HCT116 (cell line): ENCODE measurements around the gene CYSRT1. TPM values are rescaled to one million over a fixed set of nuclear protein-coding genes. Genes with fewer than 3 reads are reported as not detected.

ENCODE experiments used
- ATAC-seq: fragments of 200-7000 bp; cut with Tn5 transposase; 2 replicates; pipeline ENCODE4 v1.9.1; 2020; ENCODE audit warnings: mild to moderate bottlenecking, moderate library complexity
- BruUV-seq: library from RNA; stranded (reverse); fragments of 400-500 nt; replicated peaks from 2 replicates; lab custom pipeline; 2021; lab: Mats Ljungman, UMichigan
- CTCF ChIA-PET: fragments of 300-600 bp; sonication (Branson Sonifier 250); formaldehyde crosslinking; loops from one replicate; lab custom pipeline; 2021; ENCODE audit warnings: antibody characterized with exemption; lab: Charles Lee
- POLR2A ChIA-PET: fragments of 300-600, 350-600 bp; sonication (Branson Sonifier 250); formaldehyde crosslinking; loops from one replicate; lab custom pipeline; 2021; ENCODE audit warnings: antibody characterized with exemption; lab: Charles Lee
- RAD21 ChIA-PET, 2 experiments: fragments of 300-600 bp; sonication (Branson Sonifier 250); formaldehyde crosslinking; loops; one replicate each; lab custom pipeline; 2023; ENCODE audit warnings: low total read pairs in 2 of 2; ENCODE audit not compliant: uncharacterized antibody in 2 of 2, unreplicated experiment in 2 of 2, low non-redundant PET in 1 of 2; lab: Charles Lee
- DNase-seq: peaks from one replicate; pipeline ENCODE4 v3.0.0-alpha.2; 2010; ENCODE audit warnings: low read depth, low spot score
- H2AFZ ChIP-seq: fragments of 200-600 bp; shearing (Covaris generic), sonication (generic); 2 replicates; pipeline ENCODE4 v1.6.1; 2017; ENCODE audit warnings: low read depth, mixed run types, mixed read lengths, antibody characterized with exemption, low read length; ENCODE audit not compliant: poor library complexity, severe bottlenecking
- H3K27ac ChIP-seq: 2 replicates; pipeline ENCODE4 v1.5.1; 2012; ENCODE audit warnings: low read depth, low read length
- H3K27me3 ChIP-seq: fragments of 200-600 bp; sonication (generic); 2 replicates; pipeline ENCODE4 v1.6.1; 2016; ENCODE audit warnings: mixed run types, low read length, mixed read lengths; ENCODE audit not compliant: insufficient read depth
- H3K36me3 ChIP-seq, 2 experiments: fragments of 200-500 bp in 1 of 2; fragments of 200-600 bp in 1 of 2; sonication (Bioruptor generic) in 1 of 2; sonication (generic) in 1 of 2; 2 replicates each; pipeline versions ENCODE4 v1.5.1 to v1.6.1; 2014 to 2016; ENCODE audit warnings: low read length in 2 of 2, inconsistent platforms in 1 of 2, mixed read lengths in 1 of 2, mixed run types in 1 of 2; ENCODE audit not compliant: insufficient read depth in 2 of 2, control insufficient read depth in 1 of 2
- H3K4me1 ChIP-seq, 2 experiments: fragments of 200-600 bp in 1 of 2; sonication (generic) in 1 of 2; 2 replicates each; pipeline versions ENCODE4 v1.5.1 to v1.6.1; 2012 to 2017; ENCODE audit warnings: low read length in 2 of 2, inconsistent platforms in 1 of 2, mild to moderate bottlenecking in 1 of 2, mixed read lengths in 1 of 2, mixed run types in 1 of 2, moderate library complexity in 1 of 2; ENCODE audit not compliant: insufficient read depth in 2 of 2, control insufficient read depth in 1 of 2
- H3K4me2 ChIP-seq: fragments of 200-600 bp; sonication (generic); 2 replicates; pipeline ENCODE4 v1.6.1; 2017; ENCODE audit warnings: mixed run types, low read length, mixed read lengths
- H3K4me3 ChIP-seq, 2 experiments: fragments of 200-600 bp in 1 of 2; sonication (generic) in 1 of 2; replicated peaks in 1 of 2; 2 replicates each; pipeline ENCODE4 v1.5.1; 2011 to 2016; ENCODE audit warnings: low read length in 2 of 2, control low read depth in 1 of 2, low read depth in 1 of 2, mild to moderate bottlenecking in 1 of 2, mixed read lengths in 1 of 2, mixed run types in 1 of 2
- H3K79me2 ChIP-seq: fragments of 200-600 bp; sonication (generic); 2 replicates; pipeline ENCODE4 v1.6.1; 2017; ENCODE audit warnings: mild to moderate bottlenecking, mixed run types, low read length, moderate library complexity, mixed read lengths; ENCODE audit not compliant: insufficient read depth
- H3K9ac ChIP-seq: fragments of 200-600 bp; sonication (generic); 2 replicates; pipeline ENCODE4 v1.6.1; 2016; ENCODE audit warnings: low read length, mixed read lengths
- H3K9me2 ChIP-seq: fragments of 200-600 bp; sonication (generic), shearing (Covaris generic); 2 replicates; pipeline ENCODE4 v1.6.1; 2017; ENCODE audit warnings: mixed run types, mild to moderate bottlenecking, moderate library complexity; ENCODE audit not compliant: insufficient read depth
- H3K9me3 ChIP-seq, 2 experiments: fragments of 200-500 bp in 1 of 2; fragments of 200-600 bp in 1 of 2; sonication (Bioruptor generic) in 1 of 2; sonication (generic) in 1 of 2; 2 replicates each; pipeline ENCODE4 v1.6.1; 2014 to 2017; ENCODE audit warnings: low read length in 2 of 2, mixed read lengths in 2 of 2, inconsistent platforms in 1 of 2, low read depth in 1 of 2, mild to moderate bottlenecking in 1 of 2, mixed run types in 1 of 2, moderate library complexity in 1 of 2; ENCODE audit not compliant: control insufficient read depth in 1 of 2, insufficient read depth in 1 of 2
- H4K20me1 ChIP-seq: fragments of 200-600 bp; sonication (generic), shearing (Covaris generic); 2 replicates; pipeline ENCODE4 v1.6.1; 2017; ENCODE audit warnings: mixed run types, mild to moderate bottlenecking, moderate library complexity; ENCODE audit not compliant: insufficient read depth
- ATF3 ChIP-seq: IDR thresholded peaks from 2 replicates; pipeline ENCODE4 v1.6.1; 2012
- CBX3 ChIP-seq: IDR thresholded peaks from 2 replicates; pipeline ENCODE4 v1.6.1; 2012; ENCODE audit warnings: low read depth
- CEBPB ChIP-seq: IDR thresholded peaks from 2 replicates; pipeline ENCODE4 v1.6.1; 2012; ENCODE audit warnings: low read depth
- CTCF ChIP-seq, 3 experiments: fragments of 200-600 bp in 1 of 3; sonication (generic) in 1 of 3; IDR thresholded peaks in 2 of 3; conservative IDR thresholded peaks in 1 of 3; 2 replicates each; pipeline ENCODE4 v1.5.1; 2012 to 2017; ENCODE audit warnings: low read depth in 2 of 3, low read length in 2 of 3, antibody characterized with exemption in 1 of 3, borderline replicate concordance in 1 of 3, control low read depth in 1 of 3, mild to moderate bottlenecking in 1 of 3, mixed read lengths in 1 of 3, mixed run types in 1 of 3, moderate library complexity in 1 of 3; ENCODE audit not compliant: insufficient read depth in 1 of 3
- EGR1 ChIP-seq: IDR thresholded peaks from 2 replicates; pipeline ENCODE4 v1.6.1; 2012; ENCODE audit warnings: low read depth
- ELF1 ChIP-seq: IDR thresholded peaks from 2 replicates; pipeline ENCODE4 v1.6.1; 2012; ENCODE audit warnings: low read depth, borderline replicate concordance
- FOSL1 ChIP-seq: IDR thresholded peaks from 2 replicates; pipeline ENCODE4 v1.6.1; 2012; ENCODE audit warnings: low read depth
- JUND ChIP-seq: IDR thresholded peaks from 2 replicates; pipeline ENCODE4 v1.6.1; 2012
- MAX ChIP-seq: IDR thresholded peaks from 2 replicates; pipeline ENCODE4 v1.6.1; 2012
- POLR2A ChIP-seq: IDR thresholded peaks from 2 replicates; pipeline ENCODE4 v1.7.0; 2011; ENCODE audit warnings: borderline replicate concordance; ENCODE audit not compliant: insufficient read depth, insufficient read length; ENCODE audit errors: extremely low read depth
- RAD21 ChIP-seq: IDR thresholded peaks from 2 replicates; pipeline ENCODE4 v1.6.1; 2012; ENCODE audit warnings: low read depth, mild to moderate bottlenecking
- REST ChIP-seq: IDR thresholded peaks from 2 replicates; pipeline ENCODE4 v1.6.1; 2012; ENCODE audit warnings: low read depth
- SIN3A ChIP-seq: IDR thresholded peaks from 2 replicates; pipeline ENCODE4 v1.6.1; 2012; ENCODE audit warnings: low read depth
- SRF ChIP-seq: IDR thresholded peaks from 2 replicates; pipeline ENCODE4 v1.6.1; 2012; ENCODE audit warnings: low read depth
- ZBTB33 ChIP-seq: IDR thresholded peaks from 2 replicates; pipeline ENCODE4 v1.6.1; 2011; ENCODE audit warnings: mild to moderate bottlenecking, low read length, moderate library complexity; ENCODE audit not compliant: insufficient replicate concordance; ENCODE audit errors: extremely low read depth
- ZFX ChIP-seq: fragments of 450-650 bp; IDR thresholded peaks from 2 replicates; pipeline ENCODE4 v1.6.1; 2017
- ZNF274 ChIP-seq: fragments of 200-500 bp; sonication (Bioruptor generic); IDR thresholded peaks from 2 replicates; pipeline ENCODE4 v1.6.1; 2014; ENCODE audit warnings: mild to moderate bottlenecking, low read depth, low read length, inconsistent platforms
- intact Hi-C: fragments of 100-400 bp; cut with micrococcal nuclease; formaldehyde crosslinking; loops from 2 replicates; pipeline ENCODE4 v1.10.0; 2022
- total RNA-seq: library from RNA; stranded (reverse); gene quantifications from one replicate; pipeline ENCODE4 v1.2.1, GENCODE V29; 2021; ENCODE audit not compliant: unreplicated experiment

Gene CYSRT1
- total RNA-seq, 1 experiment from 2014 or later, result 4.3 TPM

GRCh38 chr9:137194909-137195308, 30.1 kb upstream of the CYSRT1 start:
- no TSS peak for BruUV-seq
- intact Hi-C loops, result no loop called here
- Histone ChIP-seq H4K20me1 (no peaks in the 10 kb centered on the region), H3K27me3 (no peaks in the 10 kb centered on the region), H3K36me3 (peaks cover 0 to 5% of the 10 kb centered on the region in 2 experiments; a peak in 1 of 4 replicates), H3K4me2 (peak overlapping the region; percentile 37), H3K27ac (peak overlapping the region; percentile 38; the same call in 1 of the 2 replicates), H3K79me2 (peaks cover 21% of the 10 kb centered on the region), H3K9me2 (no peaks in the 10 kb centered on the region), H2AFZ (no peak overlapping the region), H3K9me3 (no peaks in the 10 kb centered on the region), H3K4me3 (no peak overlapping the region), H3K4me1 (peaks cover 35 to 57% of the 10 kb centered on the region in 2 experiments), H3K9ac (no peak overlapping the region)
- DNase-seq, result no peak
- no peak for TF ChIP-seq EGR1
- no peak for TF ChIP-seq RAD21
- TF ChIP-seq CTCF (IDR thresholded peaks at IDR 0.05 in 2 of 3, conservative IDR thresholded peaks at IDR 0.05 in 1 of 3; ENCODE audit: borderline replicate concordance in 1 of 3, insufficient read depth in 1 of 3, low read depth in 2 of 3, low read length in 2 of 3), result no peak
- TF ChIP-seq ZNF274, result no peak
- no peak for TF ChIP-seq ATF3
- no peak for TF ChIP-seq SRF
- TF ChIP-seq ELF1, result no peak
- no peak for TF ChIP-seq REST
- no peak for TF ChIP-seq ZBTB33
- no peak for TF ChIP-seq CEBPB
- TF ChIP-seq SIN3A, result no peak
- no peak for TF ChIP-seq CBX3
- TF ChIP-seq MAX, result no peak
- no peak for TF ChIP-seq JUND
- TF ChIP-seq ZFX, result no peak
- TF ChIP-seq POLR2A, result no peak
- no peak for TF ChIP-seq FOSL1
- CTCF ChIA-PET, result interaction anchor here (1.2 to 1.7 kb wide), 2 partner anchors 33 to 42 kb away, joined by 3 to 4 read pairs; partner anchors contain the start of gene RNF224
- RAD21 ChIA-PET, result no interaction called here
- ATAC-seq, result no peak
- POLR2A ChIA-PET, result interaction anchor here (2.2 kb wide), 1 partner anchor 46 kb away, joined by 6 read pairs; the partner anchor contains the start of gene TUBB4B
